ENCODE results near the gene GNG12.

Gene GNG12

GRCh38 chr1:67695963-67696362 is 137.3 kb downstream of the GNG12 start:
- Histone ChIP-seq H4K20me1 (ENCODE audit: insufficient read depth) (no peaks in the 10 kb centered on the region), H3K4me2 (no peak overlapping the region), H3K27ac (no peak overlapping the region), H3K36me3 (ENCODE audit: insufficient read depth) (no peaks in the 10 kb centered on the region), H3K4me1 (ENCODE audit: low read depth, poor library complexity, severe bottlenecking) (no peaks in the 10 kb centered on the region), H3K4me3 (IDR thresholded peaks at IDR 0.05; ENCODE audit: insufficient read depth, low read depth, low read length) (no peak overlapping the region), H3K27me3 (ENCODE audit: insufficient read depth, low read depth) (no peaks in the 10 kb centered on the region), H3K79me2 (ENCODE audit: insufficient read depth, low read depth) (no peaks in the 10 kb centered on the region), H2AFZ (ENCODE audit: low read depth) (no peak overlapping the region), H3K9ac (no peak overlapping the region)
- TF ChIP-seq CTCF (conservative IDR thresholded peaks at IDR 0.05; ENCODE audit: low read depth, low read length) = no peak

- H3K27ac ChIP-seq = no peak overlapping the region
- 0 out of 2 replicates have a peak, but pooled peaks cover 12% of the 10 kb centered on the region for H3K36me3 ChIP-seq (ENCODE audit: insufficient read depth)
- H3K27me3 ChIP-seq (ENCODE audit: insufficient read depth, low read depth) = no peaks in the 10 kb centered on the region
Observed at GRCh38 chr1:67691712-67692111, 141.6 kb downstream of the GNG12 start.

GRCh38 chr1:67690411-67690810 is 142.9 kb downstream of the GNG12 start:
- TF ChIP-seq CTCF (conservative IDR thresholded peaks at IDR 0.05; ENCODE audit: low read depth, low read length) = no peak
- H2AFZ ChIP-seq (ENCODE audit: low read depth) = no peak overlapping the region
- H3K36me3 ChIP-seq (ENCODE audit: insufficient read depth) = 0 out of 2 replicates have a peak, but pooled peaks cover 12% of the 10 kb centered on the region
- peaks cover 26% of the 10 kb centered on the region; the same call in 1 of the 2 replicates for H3K79me2 ChIP-seq (ENCODE audit: insufficient read depth, low read depth)
- no peaks in the 10 kb centered on the region for H3K27me3 ChIP-seq (ENCODE audit: insufficient read depth, low read depth)
- no peak overlapping the region for H3K4me2 ChIP-seq
- 0 out of 2 replicates have a peak, but pooled peaks cover 4% of the 10 kb centered on the region for H4K20me1 ChIP-seq (ENCODE audit: insufficient read depth)
- no peak overlapping the region for H3K27ac ChIP-seq
- H3K4me3 ChIP-seq (IDR thresholded peaks at IDR 0.05; ENCODE audit: insufficient read depth, low read depth, low read length) = no peak overlapping the region
- H3K4me1 ChIP-seq (ENCODE audit: low read depth, poor library complexity, severe bottlenecking) = peaks cover 13% of the 10 kb centered on the region
- no peak overlapping the region for H3K9ac ChIP-seq

More at GRCh38 chr1:67691712-67692111, 141.6 kb downstream of the GNG12 start:
- peaks cover 13% of the 10 kb centered on the region for H3K4me1 ChIP-seq (ENCODE audit: low read depth, poor library complexity, severe bottlenecking)
- no peak for TF ChIP-seq CTCF (conservative IDR thresholded peaks at IDR 0.05; ENCODE audit: low read depth, low read length)
- no peak overlapping the region for H2AFZ ChIP-seq (ENCODE audit: low read depth)
- no peak overlapping the region for H3K4me2 ChIP-seq
- H4K20me1 ChIP-seq (ENCODE audit: insufficient read depth) = 0 out of 2 replicates have a peak, but pooled peaks cover 4% of the 10 kb centered on the region
- H3K4me3 ChIP-seq (IDR thresholded peaks at IDR 0.05; ENCODE audit: insufficient read depth, low read depth, low read length) = no peak overlapping the region
- H3K9ac ChIP-seq = no peak overlapping the region
- H3K79me2 ChIP-seq (ENCODE audit: insufficient read depth, low read depth) = peaks cover 13% of the 10 kb centered on the region; the same call in 1 of the 2 replicates

GRCh38 chr1:67690018-67690363 is 143.3 kb downstream of the GNG12 start:
- Histone ChIP-seq H3K4me3 (IDR thresholded peaks at IDR 0.05; ENCODE audit: insufficient read depth, low read depth, low read length) (no peak overlapping the region), H3K27me3 (ENCODE audit: insufficient read depth, low read depth) (no peaks in the 10 kb centered on the region), H3K4me2 (no peak overlapping the region), H2AFZ (ENCODE audit: low read depth) (no peak overlapping the region), H3K79me2 (ENCODE audit: insufficient read depth, low read depth) (peaks cover 27% of the 10 kb centered on the region; the same call in 1 of the 2 replicates), H3K27ac (no peak overlapping the region), H3K4me1 (ENCODE audit: low read depth, poor library complexity, severe bottlenecking) (peaks cover 13% of the 10 kb centered on the region), H4K20me1 (ENCODE audit: insufficient read depth) (0 out of 2 replicates have a peak, but pooled peaks cover 4% of the 10 kb centered on the region), H3K9ac (no peak overlapping the region), H3K36me3 (ENCODE audit: insufficient read depth) (0 out of 2 replicates have a peak, but pooled peaks cover 12% of the 10 kb centered on the region)
- no peak for TF ChIP-seq CTCF (conservative IDR thresholded peaks at IDR 0.05; ENCODE audit: low read depth, low read length)
